Measurements from ENCODE around the gene C1orf198. TPM values are rescaled to one million over a fixed set of nuclear protein-coding genes. Genes with fewer than 3 reads are reported as not detected.
"Not testable (repeated sequence)": the region's sequence is repeated elsewhere in the genome, so short reads cannot be mapped to it uniquely, and the experiment has no call there.

The C1orf198 gene
- total RNA-seq, 1 donor from 2014 or later: 55.7 TPM

DNA sequence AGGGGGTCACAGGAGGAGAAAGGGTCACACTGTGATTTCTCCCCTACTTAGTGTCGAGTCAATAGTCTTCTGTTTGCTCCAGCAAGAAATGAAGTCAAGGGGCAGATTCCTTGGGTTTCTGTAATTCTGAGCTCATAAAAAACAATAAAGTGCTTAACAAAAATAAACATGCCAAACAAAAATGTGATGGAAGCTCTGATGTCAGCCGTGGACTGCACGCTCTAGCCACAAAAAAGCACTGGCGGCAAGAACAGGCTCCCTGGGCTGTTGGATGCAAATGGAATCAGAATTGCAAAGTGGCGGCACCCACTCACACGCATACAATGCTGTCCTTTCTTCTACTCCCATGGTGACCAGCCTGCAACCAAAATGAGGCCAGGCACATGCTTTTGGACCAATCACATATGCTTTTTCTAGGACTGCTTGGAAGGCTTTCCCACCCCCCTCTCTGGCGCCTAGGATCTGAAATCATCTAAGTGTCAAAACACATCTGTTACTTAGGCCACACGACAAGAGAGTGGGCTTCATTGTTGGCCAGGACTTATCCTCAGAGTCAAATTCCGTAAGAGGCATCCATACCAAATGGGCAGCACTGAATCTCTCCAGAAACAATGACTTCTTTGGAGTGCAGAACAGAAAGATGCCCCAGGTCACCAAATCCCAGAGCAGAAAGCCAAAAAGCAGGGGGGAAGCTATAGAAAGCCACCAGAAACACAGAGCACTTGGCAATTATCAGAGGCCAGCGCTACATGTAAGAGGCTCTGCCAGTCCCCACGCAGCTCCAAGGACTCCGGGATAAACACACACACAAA lies 9.2 kb downstream of the C1orf198 start:
- peak; percentile 82 for DNase-seq

DNA sequence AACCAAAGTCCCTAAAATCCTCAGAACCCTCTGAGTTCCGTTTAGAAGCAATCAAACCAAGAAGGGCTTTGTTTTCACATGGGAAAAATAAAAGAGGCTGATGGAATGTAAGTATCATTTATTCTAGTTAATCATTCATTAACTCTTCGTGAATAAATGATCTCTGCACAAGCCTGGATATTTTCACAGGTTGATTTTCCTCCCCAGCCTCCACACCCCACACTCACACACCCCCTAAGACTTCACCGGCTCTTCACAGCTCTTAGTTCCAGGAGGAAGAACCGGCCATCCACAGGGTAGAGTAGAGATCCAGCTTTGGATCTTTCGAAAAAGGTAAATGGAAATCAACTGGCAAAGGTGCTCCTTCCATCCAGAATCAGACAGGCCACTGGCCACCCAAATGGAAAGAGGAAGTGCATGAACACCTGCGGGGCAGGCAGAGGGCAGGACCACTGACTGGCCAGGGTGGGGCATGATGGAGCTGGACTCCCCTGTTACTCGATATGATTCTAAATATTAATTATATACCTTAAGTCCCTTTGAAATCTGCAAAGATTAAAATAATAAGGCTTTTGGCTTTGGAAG lies 10.0 kb downstream of the C1orf198 start:
- DNase-seq: no peak

DNA sequence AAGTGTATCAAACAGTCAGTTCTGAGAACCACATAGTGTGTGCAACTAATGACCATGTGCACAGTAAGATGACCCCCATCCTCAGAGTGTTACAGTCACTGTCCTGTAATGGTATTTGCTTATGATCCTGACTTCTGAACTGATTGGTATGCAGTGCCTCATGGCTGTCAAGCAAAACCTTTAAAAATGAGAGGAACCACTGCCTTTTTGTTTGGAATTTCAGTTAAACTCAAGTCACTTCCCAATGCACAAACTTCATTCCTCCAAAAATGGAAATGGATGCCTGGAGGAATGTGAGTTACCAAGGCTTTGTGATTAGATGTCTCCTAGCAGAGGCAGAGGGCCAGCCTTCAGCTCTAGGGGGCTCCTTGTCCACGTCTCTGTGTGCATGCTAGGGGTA lies 10.5 kb downstream of the C1orf198 start:
- DNase-seq: no peak

DNA sequence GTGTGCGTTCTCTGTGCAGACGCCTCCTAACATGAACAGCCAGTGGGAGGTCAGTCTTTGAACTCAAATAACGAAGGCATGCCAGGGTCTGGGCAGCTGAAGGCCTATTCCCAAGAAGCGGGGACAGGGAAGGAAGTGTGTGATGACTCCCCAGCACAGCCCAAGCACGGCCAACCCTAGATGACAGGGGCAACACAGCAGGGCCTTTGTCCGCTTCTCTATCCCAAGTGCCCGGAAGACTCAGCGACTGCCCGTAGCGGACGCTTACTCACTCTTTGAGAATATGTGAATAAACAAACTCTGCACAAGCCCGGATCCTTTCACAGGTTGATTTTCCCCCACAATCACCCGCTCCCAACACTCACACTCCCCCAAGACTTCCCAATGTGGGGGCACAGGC lies 11.2 kb downstream of the C1orf198 start:
- no peak for DNase-seq

DNA sequence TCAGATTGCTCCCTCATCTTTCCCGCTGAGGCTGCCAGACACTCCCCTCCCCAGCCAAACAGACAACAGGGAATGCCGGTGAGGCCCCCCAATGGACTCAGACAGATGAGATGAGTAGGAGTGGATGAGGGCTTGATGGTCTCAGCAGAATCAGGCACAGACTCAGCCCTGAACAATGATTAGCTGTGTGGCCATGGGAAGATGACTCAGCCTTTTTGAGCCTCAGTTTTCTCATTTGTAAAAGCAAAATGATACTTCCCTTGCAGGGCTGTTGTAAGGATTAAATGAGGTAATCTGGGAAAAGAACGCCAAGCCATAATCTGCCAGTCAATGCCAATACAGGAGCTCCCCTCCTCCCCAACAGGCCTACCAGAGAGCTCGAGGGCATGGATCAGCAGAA lies 12.4 kb downstream of the C1orf198 start:
- DNase-seq: no peak

DNA sequence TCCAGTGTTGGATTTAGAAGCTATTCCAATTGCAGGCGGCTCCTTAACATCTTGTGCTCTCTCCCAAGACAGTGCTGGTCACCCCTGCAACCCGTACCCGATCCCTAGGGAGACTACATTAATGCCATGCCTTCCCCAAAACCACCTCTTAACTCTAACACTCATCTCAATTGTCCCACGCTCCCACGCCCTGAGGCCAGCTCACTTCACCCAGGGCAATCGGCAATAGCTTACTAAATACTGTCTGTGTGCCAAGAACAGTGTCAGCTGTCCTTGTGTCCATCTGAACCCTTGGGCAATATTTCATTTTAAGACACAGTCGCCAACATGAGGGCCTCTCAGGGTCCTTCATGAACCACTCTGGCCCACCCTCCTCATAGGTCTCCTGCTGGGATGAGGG lies 13.9 kb downstream of the C1orf198 start:
- no peak for DNase-seq

DNA sequence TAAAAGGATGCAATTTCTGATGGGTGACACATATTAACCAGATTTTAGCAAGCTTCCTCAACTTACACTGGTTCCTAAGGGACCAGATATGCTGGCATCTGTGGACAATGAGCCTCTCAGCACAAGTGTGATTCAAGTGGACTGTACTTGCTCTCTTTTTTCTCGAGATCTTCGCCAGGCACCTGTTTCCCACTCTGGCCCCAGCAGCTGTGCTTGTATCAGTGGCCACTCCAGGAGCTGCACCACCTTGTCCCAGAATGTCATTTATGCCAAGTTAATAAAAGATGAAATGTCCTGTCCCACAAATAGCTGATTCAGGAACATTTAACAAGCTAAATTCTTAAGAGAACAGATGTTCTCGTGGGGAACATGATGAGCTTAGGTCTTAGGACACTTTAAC lies 14.6 kb downstream of the C1orf198 start:
- DNase-seq: no peak

DNA sequence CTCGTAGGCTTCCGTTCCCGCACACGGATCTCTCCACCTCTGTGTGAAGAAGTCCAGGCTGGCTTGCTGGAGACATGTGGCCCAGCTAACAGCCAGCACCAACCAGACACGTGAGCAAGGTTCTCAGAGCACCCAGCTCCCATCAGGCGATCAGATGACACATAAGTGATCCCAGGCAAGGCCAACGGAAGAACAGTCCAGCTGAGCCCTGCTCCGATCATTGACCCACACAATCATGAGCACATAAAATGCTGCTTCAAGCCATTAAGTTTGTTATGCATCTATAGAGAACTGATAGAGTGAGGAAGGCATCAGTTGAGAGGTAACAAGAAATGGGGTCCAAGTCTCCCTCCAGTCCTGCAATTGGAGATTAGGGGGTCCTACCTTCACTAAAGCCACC lies 15.4 kb downstream of the C1orf198 start:
- DNase-seq: no peak

DNA sequence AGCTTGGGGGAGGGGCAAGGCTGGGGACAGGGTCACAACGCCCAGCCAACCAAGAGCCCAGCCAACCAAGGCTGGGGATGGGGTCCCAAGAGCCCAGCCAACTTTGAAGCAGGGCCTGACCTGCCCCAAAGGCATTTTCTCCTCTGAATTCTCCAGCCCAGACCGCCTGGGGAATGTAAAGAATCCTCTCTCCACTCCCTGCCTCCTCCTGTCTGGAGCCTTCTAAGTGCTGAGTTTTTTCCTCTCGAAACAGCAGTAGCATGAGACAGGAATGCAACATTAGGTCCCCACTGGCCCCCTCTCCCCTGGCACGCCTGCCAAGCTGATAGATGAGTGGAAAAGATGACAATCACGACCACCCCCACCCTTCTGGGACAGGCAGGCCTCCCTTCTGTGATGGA lies 17.0 kb downstream of the C1orf198 start:
- peak; percentile 48 for DNase-seq

DNA sequence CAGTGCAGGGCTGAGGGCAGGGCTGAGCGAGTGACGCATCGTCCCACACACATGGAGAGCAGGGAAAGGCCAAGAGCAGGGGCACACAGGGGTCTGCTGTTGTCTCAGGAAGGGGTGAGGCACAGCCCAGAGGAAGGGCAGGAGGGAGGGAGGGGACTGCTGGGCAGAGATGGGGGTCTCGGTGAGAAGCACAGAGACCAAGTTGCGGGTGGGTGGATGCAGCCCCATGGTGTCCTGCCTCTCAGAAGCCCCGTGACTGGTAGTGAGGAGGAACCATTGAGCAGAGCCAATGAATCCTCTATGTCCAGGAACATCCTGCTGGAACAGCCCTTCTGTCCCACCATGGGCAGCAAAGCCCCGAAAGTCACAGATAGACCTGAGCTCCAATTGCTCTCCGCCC lies 17.8 kb downstream of the C1orf198 start:
- no peak for DNase-seq

DNA sequence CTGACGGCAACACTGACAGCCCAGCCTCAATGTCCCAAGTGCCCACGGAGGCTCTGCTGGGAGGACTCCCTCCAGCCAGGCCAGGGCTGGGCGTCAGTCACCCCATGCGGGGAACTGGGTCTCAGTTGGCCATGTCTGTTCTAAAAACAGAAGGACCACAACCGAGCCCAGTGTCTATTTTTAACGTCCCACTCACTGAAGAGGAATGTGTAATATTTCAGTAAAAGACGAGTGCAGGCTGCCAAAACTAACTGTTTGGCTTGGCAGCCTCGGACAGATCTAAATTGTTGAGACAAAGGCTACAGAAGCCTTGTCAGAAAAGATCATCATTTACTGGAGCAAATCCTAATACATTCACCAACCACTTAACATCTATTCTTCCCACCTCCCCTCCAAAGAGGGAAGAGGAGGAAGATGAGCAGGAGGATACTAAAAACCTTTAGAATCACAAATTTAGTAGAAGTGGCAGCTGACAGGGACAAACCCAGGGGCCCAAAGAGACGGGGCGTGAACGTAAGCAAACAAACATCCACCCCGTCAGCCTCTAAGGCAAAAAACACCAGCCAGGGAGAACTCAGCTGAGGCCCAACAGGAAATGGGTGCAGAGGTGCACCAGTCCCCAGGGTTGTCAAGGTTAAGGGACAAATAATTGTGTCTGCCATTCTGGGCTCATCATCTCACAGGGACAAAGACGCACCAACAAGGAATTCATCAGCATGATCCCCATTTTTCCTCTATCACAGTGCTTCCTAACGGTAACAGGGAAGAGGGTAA lies 18.7 kb downstream of the C1orf198 start:
- peak; percentile 93 for DNase-seq

DNA sequence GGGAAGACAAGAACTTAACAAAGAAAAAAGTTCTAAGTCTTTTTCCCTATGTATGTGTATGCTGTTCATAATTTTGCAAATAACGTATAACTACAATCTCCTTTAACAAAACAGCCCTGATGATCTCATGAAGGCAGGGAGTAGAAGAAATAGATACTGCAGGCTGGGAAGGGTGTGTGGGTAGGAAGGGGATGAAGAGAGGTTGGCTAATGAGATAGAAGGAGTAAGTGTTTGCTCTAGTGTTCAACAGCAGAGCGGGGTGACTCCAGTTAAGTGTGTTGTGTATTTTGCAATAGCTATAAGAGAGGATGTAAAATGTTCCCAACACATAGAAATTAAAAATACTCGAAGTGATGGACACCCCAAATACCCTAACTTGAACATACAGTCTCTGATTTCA lies 20.1 kb downstream of the C1orf198 start:
- no peak for DNase-seq

DNA sequence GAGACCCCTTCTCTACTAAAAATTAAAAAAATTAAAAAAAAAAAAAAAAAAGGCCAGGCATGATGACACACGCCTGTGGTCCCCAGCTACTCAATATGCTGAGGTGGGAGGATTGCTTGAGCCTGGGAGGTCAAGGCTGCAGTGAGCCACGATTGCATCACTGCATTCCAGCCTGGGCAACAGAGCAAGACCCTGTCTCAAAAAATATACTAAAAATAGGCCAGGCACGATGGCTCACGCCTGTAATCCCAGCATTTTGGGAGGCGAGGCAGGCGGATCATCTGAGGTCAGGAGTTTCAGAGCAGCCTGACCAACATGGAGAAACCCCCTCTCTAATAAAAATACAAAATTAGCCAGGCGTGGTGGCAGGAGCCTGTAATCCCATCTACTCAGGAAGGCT lies 23.1 kb downstream of the C1orf198 start:
- DNase-seq: not testable (repeated sequence)

DNA sequence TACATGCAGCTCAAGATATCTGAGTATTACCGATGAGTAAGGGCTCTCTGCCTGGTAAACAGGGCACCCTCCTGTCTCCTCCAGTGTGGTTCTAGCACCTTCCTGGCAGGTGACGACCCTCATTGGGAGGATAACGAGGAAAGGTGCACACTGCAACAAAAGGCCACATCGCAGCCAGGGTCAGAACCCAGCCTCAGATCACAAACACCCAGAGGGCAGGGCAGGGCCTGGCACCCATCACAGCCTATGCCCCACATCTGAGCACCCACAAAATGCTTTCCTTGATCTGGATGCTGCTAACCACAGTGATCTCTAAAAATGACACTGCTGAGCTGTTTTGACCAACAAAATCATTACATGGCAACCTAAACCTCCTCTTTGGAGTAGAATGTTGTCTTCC lies 23.8 kb downstream of the C1orf198 start:
- no peak for DNase-seq

DNA sequence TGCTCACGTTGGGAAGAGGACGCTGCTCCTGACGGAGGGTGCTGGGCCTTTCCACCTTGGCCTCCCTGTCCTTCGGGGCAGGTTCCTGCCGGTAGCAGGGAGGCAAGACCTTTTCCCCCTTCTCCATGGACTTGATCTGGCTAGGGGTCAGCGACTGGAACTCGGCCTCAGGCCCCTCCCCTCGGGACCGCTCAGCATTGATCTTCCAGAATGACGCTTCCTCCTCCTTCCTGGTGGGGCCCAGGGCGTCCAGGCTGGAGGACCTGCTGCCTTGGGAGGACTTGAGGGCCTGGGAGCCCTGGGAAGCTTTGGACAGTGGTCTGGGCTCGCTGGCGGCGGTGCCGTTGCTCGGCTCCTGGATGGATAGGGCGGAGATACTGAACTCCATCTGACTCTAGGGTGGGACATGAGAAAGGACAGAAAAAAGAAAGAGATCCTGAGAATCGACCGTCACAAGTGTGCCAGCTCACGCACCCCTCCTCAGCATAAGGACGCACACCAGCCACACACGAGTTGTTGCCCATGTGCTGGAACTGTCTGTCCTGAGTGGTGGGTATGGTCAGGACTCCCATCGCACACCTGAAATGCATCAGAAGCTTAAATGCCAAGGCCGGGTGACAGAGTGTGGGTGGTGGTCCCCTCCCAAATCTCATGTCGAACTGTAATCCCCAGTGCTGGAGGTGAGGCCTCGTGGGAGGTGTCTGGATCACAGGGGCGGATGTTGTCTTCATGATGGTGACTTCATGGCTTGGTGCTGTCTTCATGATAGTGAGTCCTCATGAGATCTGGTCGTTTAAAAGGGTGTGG lies 24.6 kb downstream of the C1orf198 start:
- DNase-seq: no peak

DNA sequence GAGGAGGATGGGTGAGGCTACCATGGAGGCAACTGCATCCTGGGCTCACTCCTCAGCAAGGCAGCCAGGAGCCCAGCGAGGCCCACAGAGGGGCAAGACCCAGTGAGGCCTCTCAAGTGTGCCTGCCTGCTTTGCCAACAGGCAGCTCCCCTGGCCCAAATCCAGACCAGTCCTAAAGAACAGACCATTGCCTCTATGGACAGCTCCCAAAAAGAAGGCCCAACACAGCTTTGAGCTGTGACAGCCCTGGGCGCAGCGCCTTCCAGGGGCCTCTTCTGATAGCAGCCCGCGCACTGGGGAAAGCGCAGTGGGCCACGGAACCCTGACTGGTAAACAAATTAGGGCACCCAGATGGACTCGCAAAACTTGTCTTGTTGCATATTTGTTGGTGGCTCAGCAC lies 25.5 kb downstream of the C1orf198 start:
- DNase-seq: no peak

DNA sequence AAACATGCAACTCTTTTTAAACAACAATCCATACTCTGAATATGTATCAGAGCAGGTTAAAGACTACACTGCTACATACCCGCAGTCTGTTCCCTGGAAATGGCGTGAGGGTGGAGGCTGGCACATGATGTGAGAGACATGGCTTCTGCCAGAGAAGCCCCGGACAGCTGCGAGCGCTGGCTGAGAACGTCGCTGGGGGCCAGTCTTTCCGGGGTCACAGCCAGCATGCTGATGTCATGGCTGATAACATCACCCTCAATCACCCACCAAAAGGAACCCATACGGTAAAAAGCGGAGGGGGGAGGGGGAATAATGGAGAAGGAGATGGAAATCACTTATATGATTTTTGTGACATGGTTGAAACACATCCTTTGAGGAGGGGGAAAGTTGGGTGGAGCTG lies 29.1 kb downstream of the C1orf198 start:
- DNase-seq: no peak

DNA sequence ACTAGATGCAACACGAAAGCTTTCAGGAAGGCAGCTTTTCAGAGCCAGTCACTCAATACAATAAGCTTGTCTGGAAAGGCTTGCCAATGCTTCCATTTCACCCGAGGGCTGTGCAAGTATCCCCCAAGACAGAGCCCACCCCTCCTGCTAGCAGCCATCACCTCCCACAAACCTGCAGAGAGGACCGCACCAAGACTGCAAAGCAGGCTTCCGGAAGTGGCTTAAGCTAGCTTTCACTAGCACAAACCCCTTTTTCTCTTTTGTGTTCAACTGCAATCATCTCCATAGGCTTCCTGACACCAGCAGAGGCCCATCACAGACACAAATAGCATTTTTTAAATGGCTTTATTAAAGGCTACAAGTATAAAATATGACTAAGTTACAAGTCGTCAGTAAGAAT lies 31.5 kb downstream of the C1orf198 start:
- DNase-seq: no peak

DNA sequence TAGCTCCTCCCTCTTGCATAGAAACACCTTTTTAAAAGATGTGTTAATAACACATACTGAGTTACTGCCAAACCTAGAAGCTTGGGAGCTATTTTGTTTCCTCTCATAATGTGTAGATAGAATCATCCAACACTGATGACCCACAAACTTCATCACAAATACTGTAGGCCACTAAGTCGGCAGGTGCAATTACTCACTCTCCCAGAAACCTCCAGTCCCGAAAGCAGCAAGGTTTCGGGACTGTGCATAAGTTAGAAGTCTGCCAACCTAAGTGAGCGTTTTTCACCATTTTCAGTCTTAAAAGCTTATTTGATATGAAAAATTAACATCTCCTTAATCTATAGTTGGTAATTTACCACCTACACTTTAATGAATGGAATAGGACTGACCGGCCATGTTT lies 32.0 kb downstream of the C1orf198 start:
- DNase-seq: no peak

DNA sequence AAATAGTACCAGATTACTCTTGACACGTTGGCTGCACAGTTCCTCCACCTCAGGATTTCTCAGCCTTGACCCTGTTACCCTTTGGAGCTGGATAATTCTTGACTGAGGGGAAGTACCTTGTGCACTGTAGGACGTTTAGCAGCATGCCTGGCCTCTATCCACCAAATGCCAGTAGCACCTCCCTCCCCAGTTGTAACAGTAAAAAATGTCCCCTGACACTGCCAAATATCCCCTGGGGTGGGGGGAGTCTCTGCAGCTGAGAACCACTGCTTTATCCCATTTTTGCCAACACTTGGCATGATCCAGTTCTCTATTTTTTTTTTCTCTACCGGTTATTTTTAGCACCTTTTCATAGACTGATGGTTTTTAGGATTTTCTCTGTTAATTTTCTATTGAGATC lies 34.0 kb downstream of the C1orf198 start:
- DNase-seq: no peak

DNA sequence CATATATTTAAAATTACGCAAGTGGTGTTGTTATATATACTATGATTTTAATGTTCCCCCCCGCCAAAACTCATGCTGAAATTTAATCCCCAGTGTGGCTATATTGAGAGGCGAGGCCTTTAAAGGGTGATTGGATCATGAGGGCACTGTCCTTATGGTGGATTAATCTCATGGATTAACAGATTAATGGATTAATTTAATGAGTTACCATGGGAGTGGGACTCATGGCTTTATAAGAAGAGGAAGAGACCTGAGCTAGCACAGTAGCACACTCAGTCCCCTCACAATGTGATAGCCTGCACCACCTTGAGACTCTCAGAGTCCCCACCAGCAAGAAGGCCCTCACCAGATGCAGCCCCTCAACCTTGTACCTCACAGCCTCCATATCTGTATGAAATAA lies 34.8 kb downstream of the C1orf198 start:
- no peak for DNase-seq

DNA sequence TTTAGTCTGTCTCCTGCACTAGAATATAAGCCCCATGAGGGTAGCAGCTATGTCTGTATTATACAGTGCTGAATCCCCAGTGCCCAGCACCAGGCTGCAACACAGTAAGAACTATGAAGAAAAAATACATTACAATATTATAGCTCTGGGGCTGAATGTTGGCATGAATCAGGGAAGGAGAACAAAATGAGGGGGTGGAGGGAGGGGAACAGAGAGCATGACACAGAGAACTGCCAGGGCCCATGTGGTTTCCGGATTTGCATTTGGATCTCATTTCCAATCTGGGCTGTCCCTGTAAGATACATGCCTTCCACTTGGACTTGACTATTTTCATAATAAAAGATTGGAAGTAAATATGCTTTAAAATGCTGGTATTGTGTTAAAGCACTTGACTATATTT lies 35.8 kb downstream of the C1orf198 start:
- peak; percentile 43 for DNase-seq

DNA sequence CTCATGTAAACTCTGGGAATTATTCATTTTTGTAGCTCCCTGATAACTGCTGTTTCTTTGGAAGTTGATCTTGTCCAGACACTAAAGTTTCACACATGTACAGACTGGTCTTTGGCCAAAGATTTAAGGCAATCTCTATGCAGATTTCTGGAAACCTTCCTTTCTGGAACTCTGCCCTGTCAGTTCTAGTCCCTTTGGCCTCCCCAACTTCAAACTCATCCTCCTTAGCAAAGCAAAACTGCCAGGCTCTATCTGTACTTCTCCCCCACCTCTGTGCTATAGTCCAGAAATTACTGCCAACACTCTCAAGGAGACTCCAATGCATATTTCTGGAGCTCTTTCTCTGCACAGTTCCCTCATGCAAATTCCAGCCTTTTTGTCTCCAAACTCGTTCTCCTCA lies 36.5 kb downstream of the C1orf198 start:
- peak; percentile 85 for DNase-seq

Data from skin of body (tissue), 2 donors.